HK-2 (cell line): ENCODE data around the gene COMMD6.

Experiments used
- DNase-seq: peaks from one replicate; pipeline ENCODE4 v3.0.0-alpha.2; 2018; ENCODE audit not compliant: unreplicated experiment

COMMD6 gene

DNA sequence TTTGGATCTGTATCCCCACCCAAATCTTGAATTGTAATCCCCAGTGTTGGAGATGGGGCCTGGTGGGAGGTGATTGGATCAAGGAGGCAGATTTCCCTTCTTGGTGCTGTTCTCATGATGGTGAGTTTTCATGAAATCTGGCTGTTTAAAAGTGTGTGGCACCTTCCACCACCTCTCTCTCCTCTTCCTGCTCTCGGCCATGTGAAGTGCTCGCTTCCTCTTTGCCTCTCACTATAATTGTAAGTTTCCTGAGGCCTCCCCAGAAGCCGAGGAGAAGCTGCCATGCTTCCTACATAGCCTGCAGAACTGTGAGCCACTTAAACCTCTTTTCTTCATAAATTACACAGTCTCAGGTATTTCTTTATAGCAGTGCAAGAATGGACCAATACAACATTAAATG lies 15.7 kb downstream of the COMMD6 start:
- DNase-seq, result no peak

DNA sequence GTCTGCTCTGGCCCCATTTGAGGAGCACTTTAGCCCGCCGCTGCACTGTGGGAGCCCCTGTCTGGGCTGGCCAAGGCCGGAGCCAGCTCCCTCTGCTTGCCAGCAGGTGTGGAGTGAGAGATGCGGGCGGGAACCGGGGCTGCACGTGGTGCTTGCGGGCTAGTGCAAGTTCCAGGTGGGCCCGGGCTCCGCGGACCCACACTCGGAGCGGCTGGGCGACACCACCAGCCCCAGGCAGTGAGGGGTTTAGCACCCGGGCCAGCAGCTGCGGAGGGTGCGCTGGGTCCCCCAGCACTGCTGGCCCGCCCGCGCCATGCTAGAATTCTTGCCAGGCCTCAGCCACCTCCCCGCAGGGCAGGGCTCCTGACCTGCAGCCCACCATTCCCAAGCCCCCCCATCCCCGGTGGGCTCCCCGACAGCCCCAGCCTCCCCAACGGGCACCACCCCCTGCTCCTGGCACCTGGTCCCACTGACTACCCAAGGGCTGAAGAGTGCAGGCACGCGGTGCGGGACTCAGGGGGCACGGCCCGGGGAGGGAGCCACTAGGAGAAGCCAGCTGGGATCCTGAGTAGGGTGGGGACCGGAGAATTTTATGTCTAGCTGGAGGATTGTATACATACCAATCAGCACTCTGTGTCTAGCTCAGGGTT lies 19.1 kb downstream of the COMMD6 start:
- no peak for DNase-seq

DNA sequence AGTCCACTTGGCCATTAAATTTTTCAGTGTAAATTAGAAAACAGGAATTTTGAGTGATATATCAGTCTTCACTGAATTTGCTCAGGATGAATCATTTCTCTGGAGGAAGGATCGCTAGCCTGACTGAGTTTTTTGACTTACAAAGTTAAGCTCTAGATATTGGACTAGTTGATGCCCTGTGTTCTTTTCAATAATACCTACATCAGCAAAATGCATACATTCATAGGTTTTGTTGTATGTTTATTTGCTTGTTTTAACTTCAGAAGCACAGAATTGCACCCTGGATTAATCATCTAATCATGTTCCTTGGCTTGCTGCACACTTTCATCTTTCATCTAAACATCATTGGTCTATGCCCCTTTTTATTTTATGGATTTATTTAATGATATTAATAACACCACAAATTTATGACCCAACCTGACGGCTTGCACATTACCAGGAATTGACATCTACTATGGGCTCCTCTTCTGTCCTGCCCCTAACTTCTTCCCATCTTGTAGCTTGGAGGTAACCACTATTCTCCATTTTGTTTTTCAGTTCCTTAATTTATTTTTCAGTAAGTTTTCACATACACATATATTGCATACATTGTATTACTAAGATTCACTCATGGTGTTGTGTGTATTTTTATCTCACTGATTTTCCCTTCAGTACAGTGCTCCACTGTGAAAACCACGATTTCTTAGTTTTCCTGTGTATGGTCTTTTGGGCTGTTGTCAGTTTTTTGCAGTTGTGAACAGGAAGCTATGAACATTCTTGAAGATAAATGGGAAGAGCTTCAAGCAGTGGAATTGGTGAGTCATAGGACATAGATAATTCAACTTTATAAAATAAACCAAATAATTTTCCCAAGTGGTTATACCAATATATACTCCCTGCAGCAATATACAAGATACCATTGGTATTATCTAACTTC lies 23.3 kb downstream of the COMMD6 start:
- DNase-seq, result no peak

DNA sequence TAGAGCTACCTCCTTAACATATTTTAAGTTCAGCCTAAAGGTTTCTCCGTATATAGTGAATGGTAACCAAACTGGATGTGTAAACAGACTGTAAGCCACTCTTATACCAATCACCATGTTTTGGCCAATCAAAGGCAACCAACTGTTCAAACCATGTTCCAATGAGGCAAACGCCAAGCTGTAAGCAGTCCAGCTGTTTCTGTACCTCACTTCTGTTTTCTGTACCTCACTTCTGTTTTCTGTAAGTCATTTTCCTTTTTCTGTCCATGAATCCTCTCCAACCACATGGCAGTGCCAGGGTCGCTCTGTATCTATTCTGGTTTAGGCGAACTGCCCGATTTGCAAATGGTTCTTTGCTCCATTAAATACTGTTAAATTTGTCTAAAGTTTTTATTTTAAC lies 24.4 kb downstream of the COMMD6 start:
- DNase-seq, result no peak

DNA sequence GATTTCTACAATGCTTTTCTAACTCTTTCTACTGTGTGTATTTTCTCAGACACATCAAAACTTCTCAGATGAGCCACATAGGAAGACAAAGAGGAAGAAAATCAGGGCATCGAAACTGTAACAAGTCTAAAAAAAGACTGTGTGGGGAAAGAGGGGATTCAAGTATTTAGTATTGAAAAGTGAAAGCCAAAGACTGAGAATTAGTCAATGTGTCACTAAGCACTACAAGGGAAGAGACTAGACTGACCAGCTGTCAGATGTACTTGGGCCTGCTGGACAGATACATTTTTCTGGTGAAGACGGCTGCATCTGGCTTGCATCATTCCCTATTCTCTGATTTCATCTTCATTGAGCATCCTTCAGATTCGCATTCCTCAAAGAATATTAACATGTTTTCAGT lies 25.4 kb downstream of the COMMD6 start:
- DNase-seq, result no peak

DNA sequence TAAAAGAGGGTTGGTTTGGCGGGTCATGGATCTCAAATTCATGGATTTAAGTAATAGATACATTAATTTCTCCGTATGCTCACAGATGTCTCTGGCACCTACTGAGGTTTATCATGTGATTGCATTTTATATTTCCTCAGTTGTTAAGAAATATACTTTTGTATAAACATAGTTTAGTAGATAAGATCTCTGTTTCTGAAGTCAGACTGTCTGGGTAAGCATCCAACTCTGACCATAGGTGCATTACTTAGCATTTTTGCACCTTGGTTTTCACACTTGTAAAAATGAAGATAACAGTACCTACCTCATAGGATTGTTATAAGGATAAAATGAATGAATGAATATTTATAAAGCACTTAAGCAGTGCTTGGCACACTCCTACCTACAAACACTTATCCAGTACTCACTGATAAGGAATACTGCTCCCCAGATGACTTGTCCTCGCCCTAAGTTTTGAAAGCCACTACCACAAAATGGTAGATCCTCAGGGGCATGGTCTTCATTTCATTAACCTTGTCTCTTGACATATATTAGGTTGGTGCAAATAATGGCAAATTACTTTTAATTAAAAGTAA lies 26.5 kb downstream of the COMMD6 start:
- no peak for DNase-seq

DNA sequence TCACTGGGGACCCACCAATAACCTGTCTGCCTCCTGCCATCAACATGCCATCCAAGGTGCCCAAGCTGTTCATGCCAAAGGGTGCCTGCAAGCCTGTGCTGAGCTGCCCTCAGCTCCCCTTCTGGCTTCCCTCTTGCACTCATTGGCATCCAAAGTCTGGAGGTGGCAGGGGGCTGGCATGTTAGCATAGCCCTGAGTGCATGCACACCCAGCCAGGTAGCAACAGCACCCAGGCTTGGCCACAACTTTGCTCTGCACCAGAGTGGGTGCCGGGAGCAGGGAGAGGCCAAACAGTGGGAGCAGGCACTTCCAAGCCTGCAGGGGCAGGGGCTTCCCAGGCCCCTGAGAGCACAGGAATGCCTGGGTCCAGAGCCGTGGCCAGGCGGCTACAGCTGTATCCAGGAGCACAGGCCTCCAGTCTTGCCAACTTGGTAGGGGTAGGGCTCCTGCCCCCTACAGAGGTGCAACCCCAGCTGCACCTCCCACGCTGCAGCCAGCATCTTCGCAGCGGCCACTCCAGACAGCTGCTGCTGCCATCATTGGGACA lies 29.6 kb downstream of the COMMD6 start:
- no peak for DNase-seq

DNA sequence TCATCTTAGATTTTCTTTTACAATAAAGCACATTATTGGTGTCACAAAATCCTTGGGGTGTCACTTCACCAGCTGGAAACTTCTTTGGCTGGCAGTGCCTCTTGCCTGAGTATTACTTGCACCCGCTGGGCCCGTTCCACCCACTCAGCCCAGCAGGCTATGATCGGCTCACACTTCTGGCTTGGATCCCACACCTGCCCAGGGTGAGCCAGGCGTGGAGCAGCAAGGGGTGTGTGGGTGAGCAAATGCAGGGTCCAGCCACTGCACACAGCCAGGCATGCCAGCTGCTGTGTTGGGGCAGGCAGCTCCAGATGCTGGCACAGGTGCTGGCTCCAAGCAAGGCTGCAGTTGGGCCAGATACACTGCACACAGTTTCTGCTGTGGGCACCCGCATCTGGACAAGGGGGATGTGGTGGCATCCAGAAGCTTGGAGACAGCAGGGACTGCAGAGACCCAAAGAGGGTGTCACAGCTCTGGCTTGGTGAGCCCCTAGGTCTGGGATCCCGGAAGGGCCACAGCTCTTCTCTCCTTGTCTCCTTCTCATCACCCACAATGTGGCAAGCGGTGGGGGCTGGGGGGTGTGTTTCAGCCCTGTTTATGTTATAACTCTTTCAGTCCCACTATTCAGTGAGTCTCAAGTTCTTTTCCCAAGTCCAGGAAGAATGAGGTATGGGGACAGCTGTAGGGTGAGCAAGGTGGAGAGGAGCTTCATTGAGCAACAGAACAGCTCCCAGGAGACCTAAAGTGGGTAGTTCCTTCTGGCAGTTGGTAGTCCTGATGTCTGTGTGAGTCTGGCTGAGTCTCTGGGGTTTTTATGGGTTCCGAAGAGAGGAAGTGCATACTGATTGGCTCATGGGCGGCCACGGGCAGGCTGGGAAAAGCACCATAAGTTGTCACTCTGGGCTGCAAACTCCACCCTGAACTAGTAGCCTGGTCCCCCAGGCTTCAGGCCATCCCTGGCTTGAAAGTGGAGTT lies 30.3 kb downstream of the COMMD6 start:
- no peak for DNase-seq

DNA sequence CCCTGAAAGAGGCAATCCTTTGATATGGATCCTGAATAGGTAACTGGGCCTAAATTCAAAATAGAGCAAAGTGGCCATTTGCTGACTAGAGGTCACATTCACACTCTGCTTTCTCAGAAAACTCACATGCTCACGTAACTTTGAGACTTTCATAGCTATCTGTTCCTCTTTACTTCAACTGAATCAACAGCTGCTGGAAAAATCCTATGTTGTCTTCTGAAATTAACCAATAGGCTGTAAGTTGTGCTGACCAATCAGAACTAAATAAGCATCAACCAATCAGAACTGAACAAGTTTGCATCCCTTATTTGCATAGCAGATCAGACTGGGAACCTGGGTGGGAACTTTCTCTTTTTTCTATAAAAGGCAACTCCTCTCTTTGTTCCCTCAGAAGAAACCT lies 31.6 kb downstream of the COMMD6 start:
- DNase-seq, result no peak

DNA sequence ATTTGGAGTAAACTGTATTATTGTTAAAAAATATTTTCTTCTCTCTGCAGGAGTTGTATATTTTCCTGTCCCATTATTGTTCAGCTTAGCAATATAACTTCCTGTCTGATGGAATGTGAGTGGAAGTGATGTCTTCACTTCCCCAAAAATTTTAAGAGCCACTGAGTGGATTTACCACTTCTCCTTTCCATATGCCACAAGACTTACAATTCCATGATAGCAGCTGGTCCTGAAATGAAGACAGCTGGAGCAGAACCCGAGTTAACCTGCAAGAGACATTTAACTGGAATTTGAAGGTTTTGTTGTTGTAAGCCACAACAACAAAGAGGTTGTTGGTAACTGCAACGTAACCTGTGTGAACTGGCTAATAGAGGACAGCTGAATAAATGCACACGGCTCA lies 32.3 kb downstream of the COMMD6 start:
- DNase-seq, result no peak

DNA sequence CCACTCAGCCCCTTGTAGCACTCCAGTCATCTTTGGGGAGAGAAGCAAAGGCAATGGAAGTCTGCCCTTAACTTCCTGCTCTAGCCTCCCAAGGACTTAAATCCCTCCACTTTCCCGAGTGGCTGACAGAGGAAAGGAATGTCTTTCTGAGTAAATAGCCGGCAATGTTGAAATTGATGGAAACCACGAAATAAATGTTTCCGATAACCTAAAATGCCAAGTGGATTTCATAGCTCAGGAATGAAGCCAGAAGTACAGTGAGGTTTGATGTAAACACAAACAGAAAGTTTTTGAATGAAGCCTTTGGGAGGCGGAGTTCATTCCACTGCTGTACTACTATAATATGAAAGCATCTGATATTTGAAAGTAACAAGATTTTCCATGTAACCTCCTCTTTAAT lies 41.7 kb downstream of the COMMD6 start:
- no peak for DNase-seq

DNA sequence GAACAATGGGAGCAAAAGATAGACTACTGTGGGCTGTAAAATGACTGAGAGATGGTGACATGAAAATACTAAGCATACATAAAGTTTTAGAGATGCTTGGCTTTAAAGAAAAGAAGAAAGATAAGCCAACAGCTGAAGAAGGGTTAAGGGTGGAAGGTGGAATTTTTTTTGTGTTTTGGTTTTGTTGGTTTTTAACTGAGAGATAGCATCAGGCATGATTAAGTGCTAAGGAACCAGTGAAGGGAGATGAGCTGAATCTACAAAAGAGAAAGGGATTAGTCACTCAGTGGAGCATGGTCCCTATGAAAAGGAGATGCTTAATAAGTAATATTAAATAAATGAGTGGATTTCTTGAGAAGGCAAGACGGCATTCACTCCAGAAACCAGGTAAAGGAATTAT lies 43.1 kb downstream of the COMMD6 start:
- no peak for DNase-seq

DNA sequence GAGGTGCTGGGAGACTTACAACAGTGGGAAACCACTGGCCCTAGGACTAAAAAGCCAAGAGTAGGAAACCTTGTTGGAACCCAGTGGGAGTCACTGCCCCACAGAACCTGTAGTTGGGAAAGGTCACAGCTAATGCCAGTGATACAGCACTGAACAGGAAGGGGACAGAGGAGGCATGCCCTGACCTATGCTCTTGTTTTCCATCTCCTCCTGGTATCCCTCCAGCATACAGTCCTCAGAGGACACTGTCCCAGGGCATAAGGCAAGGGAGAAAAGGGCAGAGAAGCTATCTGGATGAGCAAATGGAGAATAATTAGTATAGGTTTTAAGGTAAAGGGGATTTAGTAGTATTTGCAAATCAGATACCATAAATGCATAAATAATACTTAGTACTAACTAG lies 44.5 kb downstream of the COMMD6 start:
- no peak for DNase-seq

DNA sequence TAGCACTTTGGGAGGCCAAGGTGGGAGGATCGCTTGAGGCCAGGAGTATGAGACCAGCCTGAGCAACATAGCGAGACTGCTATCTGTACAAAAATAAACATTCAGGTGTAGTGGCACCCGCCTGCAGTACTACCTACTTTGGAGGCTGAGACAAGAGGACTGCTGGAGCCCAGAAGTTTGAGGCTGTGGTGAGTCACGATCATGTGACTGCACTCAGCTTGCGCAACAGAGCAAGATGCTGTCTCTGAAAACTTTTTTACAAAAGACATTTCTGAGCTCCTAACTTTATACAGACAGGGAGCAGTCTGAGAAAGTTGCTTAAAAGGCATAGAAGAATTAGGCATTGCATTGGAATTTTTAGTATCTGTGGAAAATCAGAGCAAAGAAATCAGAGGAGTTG lies 45.3 kb downstream of the COMMD6 start:
- no peak for DNase-seq

DNA sequence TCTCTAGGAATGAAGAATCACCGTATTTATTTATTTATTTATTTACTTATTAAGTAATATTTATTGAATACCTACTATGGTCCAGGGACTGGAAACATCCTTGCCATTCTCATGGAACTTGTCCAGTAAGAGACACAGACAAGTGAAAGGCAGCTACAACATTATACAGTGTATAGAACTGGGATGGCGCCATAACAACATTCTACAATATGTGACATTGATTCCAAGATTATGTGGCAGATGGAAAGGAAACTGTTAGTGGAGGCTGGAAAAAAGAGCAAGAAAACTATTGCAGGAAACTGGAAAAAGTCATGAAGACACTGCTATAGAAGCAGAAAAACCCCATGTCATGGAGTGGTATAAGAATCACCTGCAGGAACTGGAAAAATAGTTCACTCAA lies 46.3 kb downstream of the COMMD6 start:
- no peak for DNase-seq

DNA sequence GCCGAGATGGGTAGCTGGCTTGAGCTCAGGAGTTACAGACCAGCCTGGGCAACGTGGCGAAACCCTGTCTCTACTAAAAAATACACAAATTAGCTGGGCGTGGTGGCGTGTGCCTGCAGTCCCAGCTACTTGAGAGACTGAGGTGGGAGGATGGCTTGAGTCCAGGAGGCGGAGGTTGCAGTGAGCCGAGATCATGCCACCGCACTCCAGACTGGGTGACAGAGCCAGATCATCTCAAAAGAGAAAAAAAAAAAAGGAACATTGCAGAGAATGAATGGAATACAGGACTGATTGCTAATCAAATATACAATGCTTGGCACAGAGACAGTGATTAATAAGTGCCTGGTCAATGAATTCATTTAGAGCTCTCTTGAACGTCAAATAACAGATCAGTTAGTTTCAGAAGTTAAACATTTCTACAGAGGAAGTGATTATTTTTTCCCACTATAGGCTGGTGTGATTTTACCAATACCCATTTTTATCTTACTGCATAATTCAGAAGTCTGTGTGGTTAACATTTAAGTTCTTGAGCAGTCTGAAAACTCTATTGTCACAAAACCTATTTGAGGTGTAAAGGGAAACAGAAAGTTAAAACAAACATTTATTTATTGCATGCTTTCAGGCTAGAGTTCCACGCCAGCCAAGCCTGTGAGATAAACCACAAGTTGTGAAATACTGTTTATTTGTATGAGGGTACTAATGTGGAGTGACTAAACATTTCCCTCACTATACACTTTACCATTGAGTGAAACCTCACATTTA lies 48.0 kb downstream of the COMMD6 start:
- DNase-seq, result no peak

DNA sequence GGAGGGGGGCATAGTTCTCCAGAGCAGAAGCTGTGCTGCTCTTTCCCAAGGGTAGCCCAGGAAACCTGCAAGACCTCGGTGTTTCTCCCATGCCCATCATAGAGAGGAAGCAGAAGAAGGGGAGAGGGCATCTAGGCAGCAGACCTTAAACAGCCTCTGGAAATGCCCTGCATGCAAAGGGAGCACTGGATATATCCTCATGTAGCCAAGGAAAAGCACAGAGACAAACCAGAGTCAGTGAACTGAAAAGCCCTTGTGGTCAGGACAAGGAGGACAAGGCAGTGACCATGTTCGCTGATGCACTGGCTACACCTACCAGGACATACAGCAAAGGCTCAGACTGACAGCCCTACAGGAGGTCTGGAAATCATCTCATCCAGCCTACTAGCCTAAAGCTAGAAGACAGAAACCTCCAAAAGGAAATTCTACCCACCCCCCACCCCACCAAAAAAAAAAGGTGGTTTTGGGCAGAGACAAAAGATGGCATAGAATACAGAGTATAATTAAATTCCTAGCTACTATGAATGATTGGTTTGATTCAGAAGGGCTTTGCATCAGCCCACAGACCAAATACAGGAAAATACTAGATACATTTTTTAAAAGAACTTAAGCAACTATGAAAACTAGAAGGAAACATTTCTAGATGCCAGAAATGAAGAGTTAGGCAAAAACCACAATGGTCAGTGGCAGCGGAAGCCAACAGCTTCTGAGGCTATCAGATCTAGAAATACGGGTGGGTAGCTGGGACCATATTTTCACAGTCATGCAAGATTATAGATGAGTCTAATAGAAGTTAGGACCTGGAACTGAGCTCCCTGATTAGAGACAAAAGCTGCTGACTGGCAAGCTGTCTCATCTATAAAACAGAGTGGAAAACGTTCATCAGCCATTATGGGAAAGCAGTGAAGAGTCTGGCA lies 51.2 kb downstream of the COMMD6 start:
- DNase-seq, result peak; percentile 6

DNA sequence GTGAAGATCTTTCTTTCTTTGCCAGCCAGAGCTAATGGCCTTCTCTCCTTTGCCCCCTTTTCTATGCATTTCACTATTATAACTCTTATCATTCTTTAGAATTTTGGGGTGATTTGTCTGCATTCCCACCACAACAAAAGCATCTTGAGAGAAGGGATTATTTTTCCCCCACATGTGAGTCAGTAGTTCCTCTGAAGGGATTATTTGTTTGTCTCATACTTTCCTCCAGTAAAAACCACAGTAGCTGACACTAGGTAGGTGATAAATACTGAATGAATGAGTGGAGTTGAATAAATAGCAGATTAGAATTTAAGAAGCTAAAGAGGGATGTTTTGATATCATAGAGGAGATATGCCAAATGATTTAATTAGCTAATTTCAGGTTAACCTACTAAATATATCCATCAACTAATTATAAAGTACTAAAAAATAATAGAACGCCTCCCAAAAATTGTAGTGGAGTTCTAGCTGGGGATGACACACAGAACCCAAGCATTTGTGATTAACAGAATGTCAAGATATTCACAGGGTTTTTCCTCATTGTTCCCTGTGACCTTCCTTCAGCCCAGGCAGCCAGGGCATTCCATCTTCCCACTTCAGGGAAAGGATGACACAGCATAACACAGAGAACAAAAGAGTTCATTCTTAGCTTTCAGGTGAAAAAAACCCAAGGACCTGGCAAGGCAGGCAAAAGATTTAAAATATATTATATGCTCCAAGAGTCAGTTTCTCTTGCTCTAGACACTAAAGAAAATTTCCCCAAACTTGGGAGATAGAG lies 52.2 kb downstream of the COMMD6 start:
- no peak for DNase-seq

DNA sequence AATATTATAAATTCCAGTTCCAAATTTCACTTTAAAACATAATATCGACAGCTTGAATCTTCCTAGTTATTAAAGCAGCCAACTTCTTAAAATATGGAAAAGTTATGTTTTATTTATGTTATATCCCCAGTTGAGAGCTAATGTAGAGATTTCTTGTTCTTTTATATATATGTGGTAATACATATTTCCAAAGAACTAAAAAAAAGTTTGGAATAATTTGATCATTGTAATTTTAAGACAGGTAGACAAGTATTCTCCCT lies 54.9 kb downstream of the COMMD6 start:
- no peak for DNase-seq
